NCI-H1930 (cell line): ENCODE measurements around the gene MAML2.
"Not testable (repeated sequence)": the region's sequence is repeated elsewhere in the genome, so short reads cannot be mapped to it uniquely, and the experiment has no call there.

Experiments used
- DNase-seq, 2 experiments: peaks; one replicate each; lab custom pipeline; 2025; lab: John Stamatoyannopoulos, UW

Gene MAML2

GRCh38 chr11:96185220-96185768 is 157.7 kb downstream of the MAML2 start:
- DNase-seq, result no peak

GRCh38 chr11:96180937-96181336 is 162.1 kb downstream of the MAML2 start:
- not testable (repeated sequence) for DNase-seq

GRCh38 chr11:96180341-96180740 is 162.7 kb downstream of the MAML2 start:
- DNase-seq, result no peak

GRCh38 chr11:96179905-96180304 is 163.1 kb downstream of the MAML2 start:
- no peak for DNase-seq

- DNase-seq, result no peak
These were observed 164.1 kb downstream of the MAML2 start for GRCh38 chr11:96178887-96179279.

- DNase-seq, result no peak
These were observed 164.7 kb downstream of the MAML2 start for GRCh38 chr11:96178049-96178886.

- DNase-seq, result no peak
These were observed 165.8 kb downstream of the MAML2 start for GRCh38 chr11:96177146-96177545.

- DNase-seq, result no peak
These were observed 169.1 kb downstream of the MAML2 start for GRCh38 chr11:96173906-96174305.

- DNase-seq, result no peak
These were observed 169.6 kb downstream of the MAML2 start for GRCh38 chr11:96173422-96173821.

GRCh38 chr11:96172604-96173003 is 170.4 kb downstream of the MAML2 start:
- no peak for DNase-seq

GRCh38 chr11:96169250-96169649 is 173.7 kb downstream of the MAML2 start:
- DNase-seq, result no peak

GRCh38 chr11:96168623-96169022 is 174.4 kb downstream of the MAML2 start:
- no peak for DNase-seq

- DNase-seq, result no peak
These were observed 175.2 kb downstream of the MAML2 start for GRCh38 chr11:96167787-96168186.

- no peak for DNase-seq
These were observed 175.7 kb downstream of the MAML2 start for GRCh38 chr11:96167203-96167758.

GRCh38 chr11:96162816-96163499 is 180.0 kb downstream of the MAML2 start:
- DNase-seq, result no peak

- DNase-seq, result no peak
These were observed 181.5 kb downstream of the MAML2 start for GRCh38 chr11:96161307-96162089.

GRCh38 chr11:96160732-96161306 is 182.2 kb downstream of the MAML2 start:
- no peak for DNase-seq

GRCh38 chr11:96159968-96160367 is 183.0 kb downstream of the MAML2 start:
- no peak for DNase-seq

GRCh38 chr11:96158126-96158525 is 184.9 kb downstream of the MAML2 start:
- DNase-seq, result no peak

GRCh38 chr11:96157517-96157873 is 185.5 kb downstream of the MAML2 start:
- no peak for DNase-seq

- DNase-seq, result no peak
These were observed 186.6 kb downstream of the MAML2 start for GRCh38 chr11:96156379-96156722.
